Right hindlimb (tissue), 1 donor: ENCODE data around the gene FAR2.
"Not testable (repeated sequence)": the region's sequence is repeated elsewhere in the genome, so short reads cannot be mapped to it uniquely, and the experiment has no call there.

ENCODE experiments used
- DNase-seq: peaks from one replicate; pipeline ENCODE4 v3.0.0-alpha.2; 2018

FAR2 gene

DNA sequence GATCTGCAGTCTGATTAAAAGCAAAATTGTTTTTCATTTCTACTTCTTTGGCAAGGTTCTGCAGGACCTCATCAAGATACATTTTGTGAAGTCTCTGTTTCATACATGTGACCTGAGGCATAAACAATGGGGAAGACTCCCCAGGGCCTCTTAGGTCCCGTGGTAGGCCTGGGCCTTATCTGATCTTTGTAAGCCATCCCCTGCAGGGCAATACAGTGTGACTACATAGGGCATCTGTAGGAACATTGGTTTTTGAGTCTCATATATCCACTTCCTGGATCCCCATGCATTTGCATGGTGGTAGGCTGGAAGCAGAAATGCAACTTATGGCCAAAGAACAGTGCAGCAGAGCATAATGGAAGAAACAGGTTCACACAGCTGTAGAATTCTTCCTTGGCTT is 6.0 kb downstream of the FAR2 start:
- DNase-seq = no peak

DNA sequence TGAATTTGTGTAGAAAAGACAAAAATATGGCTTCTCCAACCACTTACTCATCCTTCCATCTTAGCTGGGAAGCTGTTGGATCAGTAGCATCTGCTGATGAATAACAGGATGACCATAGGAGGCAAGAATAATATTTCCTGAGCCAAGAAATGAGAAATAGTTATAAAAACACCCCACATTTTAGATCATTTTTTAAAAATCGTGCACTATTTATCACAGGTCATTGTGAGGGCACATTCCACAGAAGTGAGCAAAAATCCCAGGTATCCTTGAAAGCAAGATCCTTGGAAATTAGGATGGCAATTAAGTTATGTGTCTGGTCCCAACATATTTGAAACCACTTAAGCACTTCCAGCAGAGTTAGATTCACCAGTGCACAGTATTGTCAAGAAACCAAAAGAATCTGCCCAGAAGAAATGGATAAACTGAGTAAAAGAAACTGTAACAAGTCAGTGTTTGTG is 8.4 kb downstream of the FAR2 start:
- DNase-seq = no peak

DNA sequence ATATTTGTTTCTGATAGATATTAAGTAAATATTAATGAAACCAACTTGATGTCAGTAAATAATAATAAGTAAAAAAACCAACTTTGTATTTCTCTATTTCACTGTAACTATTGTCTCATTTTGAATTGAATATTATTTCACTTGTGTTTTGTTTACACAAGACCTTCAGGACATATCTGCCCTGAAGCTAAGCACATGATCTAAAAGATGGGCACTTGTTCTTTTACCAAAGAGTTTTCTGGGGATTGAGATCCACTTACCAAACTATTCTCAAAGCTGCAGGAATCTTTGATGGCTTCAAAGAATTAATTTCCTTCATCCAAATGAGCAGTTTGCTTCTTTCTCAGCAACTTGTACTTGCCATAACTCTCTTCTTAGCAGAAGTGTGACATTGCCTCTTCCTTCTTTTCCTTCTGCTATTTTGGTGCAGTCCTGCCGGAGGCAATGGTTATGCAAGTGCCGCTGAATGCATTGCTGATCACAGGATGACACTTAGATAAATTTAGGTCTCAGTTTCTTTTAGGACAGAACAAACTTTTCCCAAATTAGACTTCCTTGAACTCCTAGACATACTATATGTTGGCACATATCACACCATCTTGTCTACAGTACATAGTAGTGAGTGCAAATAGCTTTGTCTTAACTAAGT is 9.2 kb downstream of the FAR2 start:
- DNase-seq = no peak

DNA sequence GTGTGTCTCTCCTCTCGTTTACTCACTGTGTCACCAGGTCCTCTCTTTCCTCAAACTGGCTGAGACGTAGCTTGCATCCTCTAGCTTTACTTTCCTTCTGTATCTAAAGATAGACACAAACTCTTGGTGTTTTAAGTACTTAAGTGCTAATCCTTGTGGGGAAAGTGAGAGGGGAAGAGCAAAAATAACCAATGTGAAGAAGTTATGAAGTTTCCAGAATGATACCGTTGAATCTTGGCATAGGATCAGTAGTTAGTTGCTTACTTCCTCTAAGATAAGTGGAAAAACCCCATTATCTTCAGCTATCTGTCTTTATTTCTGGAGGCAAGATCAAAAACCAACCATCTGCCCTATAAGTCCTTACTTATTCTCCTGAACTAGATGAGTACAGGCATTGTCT is 10.6 kb downstream of the FAR2 start:
- DNase-seq = no peak

DNA sequence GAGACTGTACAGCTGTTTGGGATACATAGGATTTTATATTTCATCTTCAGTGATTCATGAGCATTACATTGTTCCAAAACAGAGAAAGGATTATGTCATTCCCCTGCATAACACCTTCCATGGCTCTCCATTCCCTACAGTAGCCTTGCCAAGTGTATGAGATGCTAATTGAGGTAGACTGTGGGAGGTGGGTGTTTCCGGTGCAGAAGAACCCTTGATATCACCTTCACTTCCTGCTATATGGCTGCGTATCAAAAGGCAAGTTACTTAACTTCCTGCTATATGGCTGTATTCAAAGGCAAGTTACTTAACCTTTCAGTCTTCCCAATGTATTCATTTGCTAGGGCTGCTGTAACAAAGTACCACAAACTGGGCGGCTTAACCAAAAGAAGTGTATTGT is 11.2 kb downstream of the FAR2 start:
- no peak for DNase-seq

DNA sequence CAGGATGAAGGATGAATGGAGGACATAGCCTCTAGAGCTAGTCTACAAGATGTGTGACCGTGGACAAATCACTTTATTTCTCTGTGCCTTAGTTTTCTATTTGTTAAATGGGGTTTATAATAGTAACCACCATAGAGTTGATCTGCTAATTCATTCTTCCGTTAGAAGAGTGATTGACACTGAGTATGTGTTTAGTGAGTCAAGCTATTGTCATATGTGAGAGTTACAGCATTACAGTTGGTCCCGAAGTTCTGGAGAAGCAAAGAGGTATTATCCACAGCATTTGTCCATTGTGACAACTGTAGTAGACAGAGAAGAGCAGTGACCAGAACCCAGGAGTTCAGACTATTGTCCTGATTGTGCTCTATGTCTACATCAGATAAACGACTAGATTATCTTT is 14.1 kb downstream of the FAR2 start:
- no peak for DNase-seq

DNA sequence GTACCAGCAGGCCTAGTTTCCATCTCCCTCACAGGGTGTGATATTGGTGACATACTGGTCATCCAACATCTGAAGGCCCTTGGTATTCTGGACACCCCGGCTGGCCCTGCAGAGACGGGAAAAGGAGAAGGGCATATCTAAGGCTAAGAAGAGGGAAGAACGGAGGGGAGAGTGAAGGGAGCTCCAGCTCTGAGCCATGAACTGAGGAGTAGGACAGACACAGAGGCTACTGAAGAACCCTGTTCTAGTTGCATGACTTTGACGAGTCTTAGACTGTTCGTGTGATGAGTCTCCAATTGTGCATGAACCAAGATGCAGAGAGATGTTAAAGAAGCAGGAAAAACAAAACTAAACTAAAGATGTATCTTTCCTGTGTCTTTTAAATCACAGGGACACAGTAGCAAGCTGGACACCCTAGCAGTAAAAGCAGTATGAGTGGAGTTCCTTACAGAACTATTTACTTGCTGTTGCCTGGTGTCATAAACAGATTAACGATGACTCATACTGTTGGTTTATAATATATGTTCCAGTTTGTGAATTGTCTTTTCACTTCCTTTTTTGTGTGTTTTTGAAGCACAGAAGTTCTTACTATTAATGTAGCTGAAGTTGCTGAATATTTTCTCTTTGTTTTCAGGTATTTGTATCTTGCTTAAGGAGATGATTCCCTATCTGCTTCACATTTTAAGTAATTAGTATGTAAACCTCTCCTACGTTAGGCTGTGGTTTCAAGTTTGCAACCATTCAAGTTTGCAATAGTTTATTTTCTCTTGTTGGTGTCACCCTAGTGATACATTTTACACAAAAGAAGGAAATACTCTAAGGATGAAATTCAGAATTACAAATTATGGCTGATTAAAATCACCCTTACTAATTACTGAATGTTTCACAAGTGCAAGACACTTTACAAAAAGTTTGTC is 15.7 kb downstream of the FAR2 start:
- no peak for DNase-seq

DNA sequence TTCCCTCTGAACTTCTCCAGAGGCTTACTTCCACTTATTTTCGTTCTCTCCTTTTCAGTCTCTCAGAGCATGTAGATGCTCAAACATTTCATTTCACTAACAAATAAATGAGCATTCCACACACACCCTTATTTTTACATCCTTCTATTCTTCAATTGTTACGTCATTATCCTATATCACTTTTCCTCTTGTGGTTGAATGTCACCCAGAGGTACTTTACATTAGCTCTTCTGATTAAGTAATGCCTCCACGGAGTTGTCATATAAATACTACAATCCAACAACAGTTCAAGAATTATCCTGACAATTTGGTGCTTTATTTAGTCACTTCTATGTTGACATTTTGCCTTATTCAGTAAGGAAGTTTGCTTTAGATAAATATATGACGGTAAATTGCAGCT is 18.4 kb downstream of the FAR2 start:
- no peak for DNase-seq

DNA sequence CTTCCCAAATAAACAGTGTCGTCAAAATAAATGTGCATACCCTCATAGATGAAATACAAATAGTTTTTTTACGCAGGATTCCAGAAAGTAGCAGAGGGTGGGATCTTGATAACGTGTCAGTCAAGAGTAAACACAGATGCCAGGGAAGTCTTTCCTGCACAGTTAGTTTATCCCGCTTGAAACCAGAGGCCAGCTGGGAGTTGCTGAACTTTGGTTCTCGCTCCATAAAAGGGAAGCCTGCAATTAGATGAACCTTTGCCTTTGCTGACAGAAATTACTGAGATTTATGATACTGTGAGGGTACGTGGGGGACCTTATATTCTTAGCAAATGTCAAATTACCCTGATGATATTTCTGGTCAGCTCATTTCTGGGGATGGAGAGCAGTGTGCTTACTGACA is 18.9 kb downstream of the FAR2 start:
- no peak for DNase-seq

DNA sequence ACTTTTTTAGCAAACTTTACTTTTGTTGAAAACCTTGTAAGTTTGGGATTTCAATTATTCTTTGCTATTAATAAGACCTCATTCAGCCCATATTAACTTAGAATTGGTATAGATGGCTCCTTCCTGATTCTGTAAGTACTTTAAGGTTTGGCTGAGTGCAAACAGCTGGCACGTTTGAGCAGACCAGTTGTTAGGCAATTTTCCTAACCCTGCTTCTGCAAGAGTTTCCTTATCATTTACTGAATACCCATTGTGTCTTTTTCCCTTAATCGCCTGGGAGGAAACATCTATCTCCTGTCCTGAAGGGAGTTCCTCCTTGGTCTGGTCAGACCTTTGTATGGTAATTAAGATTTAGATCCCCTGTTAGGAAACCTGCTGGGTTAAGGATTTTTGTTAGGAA is 20.9 kb downstream of the FAR2 start:
- not testable (repeated sequence) for DNase-seq

DNA sequence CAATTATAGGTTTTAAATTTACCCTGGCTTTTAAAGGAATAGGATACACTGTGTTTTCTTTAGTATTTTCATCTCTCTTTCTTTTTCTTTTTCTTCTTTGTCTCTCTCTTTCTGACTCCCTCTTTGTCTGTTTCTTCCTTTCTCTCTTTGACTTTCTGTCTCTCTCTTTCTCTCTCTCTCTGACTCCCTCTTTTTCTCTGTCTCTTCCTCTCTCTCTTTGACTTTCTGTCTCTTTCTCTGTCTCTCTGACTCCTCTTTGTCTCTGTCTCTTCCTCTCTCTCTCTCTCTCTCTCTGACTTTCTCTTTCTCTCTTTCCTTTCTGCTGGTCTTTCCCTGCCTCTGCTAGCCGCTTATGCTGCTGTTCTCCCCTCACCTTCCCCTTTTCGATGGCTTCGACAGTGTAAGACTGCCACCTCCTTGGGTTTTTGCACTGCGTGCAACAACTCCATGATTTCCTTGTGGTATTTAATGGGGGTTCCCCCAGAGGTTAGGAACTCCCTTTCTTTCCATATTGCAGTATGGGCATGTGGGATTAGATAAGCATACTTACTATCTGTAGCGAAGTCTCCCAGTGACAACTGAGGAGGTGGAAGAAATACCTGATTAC is 21.5 kb downstream of the FAR2 start:
- not testable (repeated sequence) for DNase-seq

DNA sequence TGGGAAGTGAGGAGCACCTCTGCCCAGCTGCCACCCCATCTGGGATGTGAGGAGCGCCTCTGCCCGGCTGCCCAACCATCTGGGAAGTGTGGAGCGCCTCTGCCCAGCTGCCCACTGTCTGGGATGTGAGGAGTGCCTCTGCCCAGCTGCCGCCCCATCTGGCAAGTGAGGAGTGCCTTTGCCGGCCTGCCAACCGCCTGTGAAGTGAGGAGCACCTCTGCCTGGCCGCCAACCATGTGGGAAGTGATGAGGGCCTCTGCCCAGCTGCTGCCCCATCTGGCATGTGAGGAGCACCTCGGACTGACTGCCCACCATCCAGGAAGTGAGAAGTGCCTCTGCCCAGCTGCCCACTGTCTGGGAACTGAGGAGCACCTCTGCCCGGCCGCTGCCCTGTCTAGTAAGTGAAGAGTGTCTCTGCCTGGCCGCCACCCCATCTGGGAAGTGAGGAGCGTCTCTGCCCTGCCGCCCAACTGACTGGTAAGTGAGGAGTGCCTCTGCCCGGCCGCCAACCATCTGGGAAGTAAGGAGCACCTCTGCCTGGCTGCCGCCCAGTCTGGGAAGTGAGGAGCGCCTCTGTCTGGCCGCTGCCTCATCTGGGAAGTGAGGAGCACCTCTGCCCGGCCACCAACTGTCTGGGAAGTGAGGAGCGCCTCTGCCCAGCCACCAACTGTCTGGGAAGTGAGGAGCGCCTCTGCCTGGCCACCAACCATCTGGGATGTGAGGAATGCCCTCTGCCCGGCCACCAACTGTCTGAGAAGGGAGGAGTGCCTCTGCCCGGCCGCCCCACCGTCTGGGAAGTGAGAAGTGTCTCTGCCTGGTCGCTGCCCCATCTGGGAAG is 22.6 kb downstream of the FAR2 start:
- DNase-seq = no peak

DNA sequence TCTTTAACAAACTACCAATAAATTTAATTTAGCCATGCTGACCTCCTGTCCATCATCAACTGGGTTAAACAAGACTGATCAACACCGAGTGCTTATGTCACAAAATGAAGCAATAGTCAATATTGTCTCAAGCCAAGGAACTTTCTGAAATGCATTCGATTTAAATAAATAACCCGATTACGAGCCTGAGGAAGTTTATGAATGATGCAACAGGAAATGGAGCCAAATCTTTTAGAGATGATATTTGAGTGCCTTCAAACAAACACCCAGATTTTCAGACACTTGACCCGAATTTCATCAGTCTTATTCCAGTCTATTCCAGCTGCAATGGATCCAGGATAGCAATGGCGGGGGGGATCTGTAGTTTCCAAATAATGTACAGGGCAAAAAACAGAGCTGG is 27.9 kb downstream of the FAR2 start:
- DNase-seq = no peak

DNA sequence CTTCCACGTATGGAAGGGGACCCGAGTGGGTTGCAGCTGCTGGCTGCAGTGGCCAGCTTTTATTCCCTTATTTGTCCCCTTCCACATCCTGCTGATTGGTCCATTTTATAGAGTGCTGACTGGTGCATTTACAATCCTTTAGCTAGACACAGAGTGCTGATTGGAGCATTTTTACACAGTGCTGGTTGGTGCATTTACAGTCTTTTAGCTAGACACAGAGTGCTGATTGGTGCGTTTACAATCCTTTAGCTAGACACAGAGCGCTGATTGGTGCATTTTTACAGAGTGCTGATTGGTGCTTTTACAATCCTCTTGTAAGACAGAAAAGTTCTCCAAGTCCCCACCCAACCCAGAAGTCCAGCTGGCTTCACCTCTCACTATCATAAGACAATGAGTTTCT is 33.2 kb downstream of the FAR2 start:
- DNase-seq = not testable (repeated sequence)

DNA sequence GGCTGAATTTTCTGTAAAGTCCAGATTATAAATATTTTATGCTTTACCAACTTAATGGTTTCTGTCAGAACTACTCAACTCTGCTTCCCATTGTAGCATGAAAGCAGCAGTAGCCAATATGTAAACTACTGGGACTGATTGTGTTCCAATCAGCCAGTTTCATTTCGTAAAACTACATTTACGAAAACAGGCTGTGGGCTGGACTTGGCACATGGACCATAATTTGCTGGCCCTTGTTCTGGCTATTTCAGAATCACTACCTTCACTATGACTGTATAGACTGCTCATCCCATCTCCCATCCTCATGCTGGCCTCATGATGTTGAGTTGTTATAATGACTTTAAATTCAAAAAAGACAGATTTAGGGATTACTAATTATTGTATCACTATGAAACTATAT is 38.7 kb downstream of the FAR2 start:
- no peak for DNase-seq

DNA sequence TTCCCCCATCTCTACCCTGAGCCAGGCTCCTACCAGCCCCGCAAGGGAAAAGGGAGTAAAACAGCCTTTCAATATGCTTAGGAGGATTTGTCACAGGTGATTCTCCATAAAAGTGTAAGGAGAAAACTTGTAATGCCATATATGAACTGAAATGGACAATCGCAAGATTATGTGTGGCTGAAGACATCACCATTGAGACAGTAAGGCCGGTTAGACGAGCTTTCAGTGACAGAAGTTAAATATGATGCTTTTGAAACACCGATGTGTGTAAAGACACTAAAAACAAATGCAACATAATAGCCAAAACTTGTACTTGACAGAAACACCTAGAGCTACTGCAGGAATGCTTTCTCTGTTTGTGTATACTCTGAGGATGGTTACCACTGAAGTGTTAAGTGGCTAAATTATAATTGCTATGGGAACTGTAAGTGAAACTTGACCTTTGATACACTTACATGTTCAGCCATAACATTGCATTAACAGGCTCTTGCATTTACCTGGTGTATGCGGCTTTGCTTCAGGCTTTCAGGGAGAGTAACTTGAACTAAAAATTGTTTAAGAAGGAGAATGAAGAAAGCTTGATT is 42.3 kb downstream of the FAR2 start:
- DNase-seq = no peak

DNA sequence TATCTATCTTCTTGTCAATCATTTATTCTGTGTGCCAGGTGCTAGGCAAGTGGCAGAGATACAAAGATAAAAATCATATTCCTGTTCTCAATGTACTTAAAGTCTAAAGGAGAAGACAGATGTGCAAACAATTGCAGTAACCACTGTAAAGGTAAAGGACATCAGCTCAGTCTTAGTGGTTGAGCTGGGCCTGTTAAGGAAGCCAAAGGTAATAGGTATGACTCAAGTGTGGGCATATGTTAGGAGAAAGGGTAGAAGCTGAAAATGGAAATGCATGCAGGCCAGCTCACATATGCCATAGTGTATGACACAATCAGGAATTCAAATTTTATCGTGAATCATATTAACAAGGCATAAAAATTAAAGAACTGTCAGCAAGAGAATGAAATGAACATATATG is 49.8 kb downstream of the FAR2 start:
- DNase-seq = no peak

DNA sequence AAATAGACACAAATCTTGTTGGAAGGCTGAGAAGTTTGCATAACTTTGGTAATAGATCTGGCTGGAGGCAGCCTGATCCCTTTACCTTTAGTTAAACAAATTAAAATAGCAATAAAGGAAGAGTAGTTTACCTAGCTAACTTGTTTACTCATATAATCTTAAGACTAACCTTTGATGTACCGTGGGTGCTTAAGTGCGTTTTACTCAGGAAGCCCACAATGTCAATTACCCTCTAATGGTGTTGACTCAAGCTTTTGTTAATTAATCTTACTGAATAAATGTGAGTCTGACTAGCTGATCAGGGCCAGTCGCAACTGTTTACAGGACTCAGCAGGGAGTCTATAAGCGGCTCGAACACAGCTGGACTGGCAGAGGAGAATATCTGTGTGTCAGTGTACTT is 51.5 kb downstream of the FAR2 start:
- no peak for DNase-seq

DNA sequence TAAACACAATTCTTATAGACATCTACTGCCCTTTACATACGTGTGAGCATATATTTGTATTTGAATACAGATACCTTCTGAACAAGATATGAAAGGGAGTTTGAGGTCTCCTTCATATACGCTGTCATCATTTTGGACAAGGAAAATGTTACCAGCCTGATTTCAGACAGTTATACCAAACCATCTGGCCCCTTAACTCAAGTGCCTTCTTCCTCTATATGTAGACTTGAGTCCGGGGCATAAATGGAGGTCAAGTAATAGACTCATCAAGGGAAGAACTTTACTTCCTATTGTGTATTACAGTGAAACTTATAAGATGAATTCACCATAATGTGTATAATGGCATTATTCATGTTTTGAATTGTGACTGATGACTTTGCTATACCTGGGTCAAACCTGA is 52.2 kb downstream of the FAR2 start:
- no peak for DNase-seq

DNA sequence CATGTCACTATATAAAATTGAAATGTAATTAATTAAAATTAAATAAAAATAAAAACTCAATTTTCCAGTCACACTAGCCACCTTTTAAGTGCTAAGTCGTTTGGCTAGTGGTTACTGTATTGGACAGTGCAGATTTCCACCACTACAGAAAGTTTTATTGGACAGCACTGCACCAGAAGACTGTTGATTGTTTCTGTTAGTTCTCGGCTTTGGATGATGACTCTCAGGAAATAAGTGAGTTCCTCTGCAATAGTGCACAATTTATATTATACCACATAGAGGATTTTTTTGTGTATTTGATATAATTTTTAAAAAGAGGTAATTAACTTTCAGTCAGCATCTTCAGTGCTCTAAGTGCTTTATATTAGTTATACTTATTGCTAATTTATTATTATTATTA is 52.7 kb downstream of the FAR2 start:
- no peak for DNase-seq

DNA sequence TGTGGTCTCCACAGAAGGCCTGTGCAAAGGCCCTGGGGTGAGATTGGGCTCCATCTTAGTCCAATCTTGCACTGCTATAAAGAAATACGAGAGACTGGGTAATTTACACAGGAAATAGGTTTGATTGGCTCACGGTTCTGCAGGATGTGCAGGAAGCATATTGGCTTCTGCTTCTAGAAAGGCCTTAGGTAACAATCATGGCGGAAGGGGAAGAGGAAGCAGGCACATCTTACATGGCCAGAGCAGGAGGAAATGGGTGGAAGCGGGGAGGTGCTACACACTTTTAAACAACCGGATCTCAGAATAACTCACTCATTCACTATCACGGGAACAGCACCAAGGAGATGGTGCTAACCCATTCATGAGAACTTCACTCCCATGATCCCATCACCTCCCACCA is 55.4 kb downstream of the FAR2 start:
- DNase-seq = no peak

DNA sequence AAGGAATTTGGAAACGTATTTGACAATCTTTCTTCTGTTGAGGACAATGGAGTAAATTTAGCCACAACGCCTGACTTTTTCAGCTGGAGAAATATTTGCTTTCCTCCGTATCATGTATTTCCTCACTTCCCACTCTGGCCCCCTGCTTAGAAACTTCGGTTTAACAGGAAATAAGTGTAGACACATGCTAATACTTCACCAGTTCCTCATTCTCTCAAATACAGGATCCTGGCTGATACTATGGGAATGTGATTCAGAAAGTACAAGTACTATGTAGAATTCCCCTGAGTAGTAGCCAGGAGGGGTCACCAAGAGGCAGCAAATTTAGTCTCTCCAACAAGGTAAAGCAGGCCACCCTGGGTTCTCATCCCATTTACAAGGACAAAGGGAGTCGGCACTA is 58.0 kb downstream of the FAR2 start:
- no peak for DNase-seq

DNA sequence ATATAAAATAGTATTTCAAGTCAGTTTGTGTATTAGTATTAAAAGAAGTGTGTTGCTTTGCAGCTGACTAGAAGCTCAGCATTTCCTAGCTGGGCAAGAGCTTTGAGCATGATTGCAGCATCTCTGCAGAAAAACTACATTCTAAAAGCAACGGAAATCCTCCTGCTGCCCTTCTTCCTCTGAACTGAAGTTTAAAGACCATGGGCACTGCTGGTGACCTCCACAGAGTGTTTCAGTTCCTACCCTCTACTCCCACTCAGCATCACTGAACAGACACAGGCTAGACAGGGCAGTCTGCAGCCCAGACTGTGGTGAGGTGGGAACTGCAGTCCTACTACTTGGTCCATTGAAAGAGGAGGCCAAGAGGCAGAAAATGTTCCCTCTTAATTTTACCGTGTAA is 59.0 kb downstream of the FAR2 start:
- DNase-seq = no peak
